Inflammatory macrophage (primary cell): Measurements from ENCODE around the gene SRPX.

Source experiments
- DNase-seq, 2 donors: peaks; one replicate each; pipeline ENCODE4 v3.0.0-alpha.2; 2020 to 2022
- total RNA-seq, 18 experiments: gene quantifications; one replicate each; lab custom pipeline; 2026; ENCODE audit warnings: mixed read lengths in 6 of 18, inconsistent platforms in 2 of 18; lab: John Stamatoyannopoulos, UW

SRPX gene, protein sequence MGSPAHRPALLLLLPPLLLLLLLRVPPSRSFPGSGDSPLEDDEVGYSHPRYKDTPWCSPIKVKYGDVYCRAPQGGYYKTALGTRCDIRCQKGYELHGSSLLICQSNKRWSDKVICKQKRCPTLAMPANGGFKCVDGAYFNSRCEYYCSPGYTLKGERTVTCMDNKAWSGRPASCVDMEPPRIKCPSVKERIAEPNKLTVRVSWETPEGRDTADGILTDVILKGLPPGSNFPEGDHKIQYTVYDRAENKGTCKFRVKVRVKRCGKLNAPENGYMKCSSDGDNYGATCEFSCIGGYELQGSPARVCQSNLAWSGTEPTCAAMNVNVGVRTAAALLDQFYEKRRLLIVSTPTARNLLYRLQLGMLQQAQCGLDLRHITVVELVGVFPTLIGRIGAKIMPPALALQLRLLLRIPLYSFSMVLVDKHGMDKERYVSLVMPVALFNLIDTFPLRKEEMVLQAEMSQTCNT
- 0 to 3.2 (median 0.37) reads per million in 18 experiments for total RNA-seq

GRCh38 chrX:38220415-38221390 is at the start of gene SRPX:
Gene SRPX (minus strand): TSS chrX:38220871. CDS start chrX:38220792, 79 bp downstream.
- no peak for DNase-seq

DNA sequence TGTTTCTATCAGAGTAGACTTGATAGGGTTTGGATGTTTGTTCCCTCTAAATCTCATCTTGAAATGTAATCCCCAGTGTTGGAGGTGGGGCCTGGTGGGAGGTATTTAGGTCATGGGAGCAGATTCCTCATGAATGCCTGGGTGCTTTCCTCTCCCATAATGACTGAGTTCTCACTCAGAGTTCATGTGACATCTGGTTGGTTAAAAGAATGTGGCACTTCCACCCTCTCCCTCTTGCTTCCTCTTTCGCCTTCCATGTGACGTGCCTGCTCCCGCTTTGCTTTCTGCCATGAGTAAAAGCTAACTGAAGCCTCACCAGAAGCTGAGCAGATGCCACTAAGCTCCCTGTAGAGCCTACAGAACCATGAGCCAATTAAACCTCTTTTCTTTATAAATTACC is 47.3 kb upstream of the SRPX start:
- DNase-seq = peak; percentile 37 to 56

- no peak for DNase-seq
Observed at GRCh38 chrX:38262715-38263620, 42.3 kb upstream of the SRPX start.

DNA sequence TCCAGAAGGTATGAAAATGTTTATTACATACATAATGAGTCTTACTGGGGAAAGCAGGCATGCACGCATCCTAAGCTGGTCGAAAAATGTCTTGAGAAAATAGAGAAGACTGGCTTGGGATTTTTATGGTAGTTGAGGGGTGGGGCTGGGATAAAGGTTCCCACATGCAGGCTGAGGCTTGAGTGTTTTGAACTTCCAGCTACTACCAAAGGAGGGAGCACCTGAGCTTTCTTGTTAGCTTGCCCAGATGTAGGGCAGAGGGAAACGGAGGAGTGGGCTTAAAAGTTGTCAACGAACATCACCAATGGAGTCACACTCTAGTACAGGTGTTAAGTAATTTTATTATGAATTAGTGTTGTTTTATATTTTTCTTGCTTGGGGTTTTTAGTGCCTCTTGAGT is 39.6 kb upstream of the SRPX start:
- peak in 1 of 2 donors; percentile 27 for DNase-seq

DNA sequence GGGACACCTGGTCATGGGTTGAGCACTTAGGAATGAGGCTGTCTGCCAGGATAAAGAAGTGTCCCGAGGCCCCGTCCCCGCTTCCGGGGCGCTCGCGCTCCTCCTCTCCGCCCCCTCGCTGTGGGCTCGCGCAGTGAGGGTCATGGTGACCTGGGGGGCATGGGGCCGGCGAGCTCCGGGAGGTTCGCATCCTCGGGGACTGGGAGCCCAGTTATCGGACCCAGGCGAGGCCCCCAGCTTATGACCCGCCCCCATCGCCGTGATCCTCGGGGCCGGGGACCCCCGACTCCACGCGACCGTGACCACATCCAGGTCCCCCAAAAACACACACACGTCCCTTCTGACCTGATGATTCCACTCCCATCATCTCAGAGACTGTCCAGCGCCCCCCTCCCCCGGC is 35.3 kb upstream of the SRPX start:
- DNase-seq = no peak

GRCh38 chrX:38249965-38250364 is 29.3 kb upstream of the SRPX start:
- DNase-seq = no peak

DNA sequence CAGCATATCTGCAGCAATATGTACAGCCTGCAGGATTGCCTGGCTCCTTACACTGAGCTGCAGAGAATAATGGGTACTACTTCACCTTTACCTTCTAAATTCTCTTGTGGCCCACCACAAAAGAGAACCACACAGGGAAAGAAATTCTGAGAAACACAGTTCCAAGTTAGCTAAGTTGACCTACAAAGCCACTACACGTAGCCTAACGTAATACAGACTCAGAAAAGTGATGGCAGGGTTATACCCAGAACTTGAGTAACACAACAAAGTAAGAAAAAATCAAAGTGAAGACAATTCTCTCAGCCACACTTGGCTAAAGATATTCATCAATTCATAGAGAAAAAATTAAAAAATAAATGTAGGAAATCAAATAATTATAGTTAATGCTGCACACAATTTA is 26.4 kb upstream of the SRPX start:
- DNase-seq = no peak

GRCh38 chrX:38240541-38240940 is 19.9 kb upstream of the SRPX start:
- DNase-seq = no peak

GRCh38 chrX:38236901-38237615 is 16.4 kb upstream of the SRPX start:
- no peak for DNase-seq

- DNase-seq = no peak
Observed at GRCh38 chrX:38233891-38234667, 13.4 kb upstream of the SRPX start.

DNA sequence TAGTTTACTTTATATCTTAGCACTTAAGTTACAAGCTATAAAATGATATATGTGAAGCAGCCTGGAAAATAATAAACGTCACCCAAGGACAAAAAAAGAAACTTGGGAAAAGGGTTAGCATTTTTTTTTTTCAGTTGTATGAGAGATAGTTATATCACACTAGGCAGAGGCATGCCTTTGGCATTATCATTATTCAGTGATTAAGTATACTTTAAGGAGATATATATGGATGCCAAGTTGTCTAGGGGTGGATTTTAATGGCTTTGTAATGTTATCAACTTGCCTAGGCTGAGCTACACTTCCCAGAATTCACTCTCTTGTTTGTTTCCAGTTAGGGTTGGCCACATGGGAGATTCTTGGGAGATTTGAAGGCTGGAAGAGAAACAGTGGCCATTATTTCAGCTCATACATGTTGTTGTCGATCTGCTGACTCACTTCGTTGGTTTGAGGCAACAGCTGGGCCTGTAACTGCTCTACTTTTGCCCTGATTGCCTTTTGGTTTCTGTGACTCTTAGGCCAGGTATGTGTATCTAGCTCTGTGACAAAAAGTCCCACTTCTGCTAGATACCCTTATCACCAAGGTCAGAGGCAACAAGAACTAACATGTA is 11.5 kb upstream of the SRPX start:
- no peak for DNase-seq

DNA sequence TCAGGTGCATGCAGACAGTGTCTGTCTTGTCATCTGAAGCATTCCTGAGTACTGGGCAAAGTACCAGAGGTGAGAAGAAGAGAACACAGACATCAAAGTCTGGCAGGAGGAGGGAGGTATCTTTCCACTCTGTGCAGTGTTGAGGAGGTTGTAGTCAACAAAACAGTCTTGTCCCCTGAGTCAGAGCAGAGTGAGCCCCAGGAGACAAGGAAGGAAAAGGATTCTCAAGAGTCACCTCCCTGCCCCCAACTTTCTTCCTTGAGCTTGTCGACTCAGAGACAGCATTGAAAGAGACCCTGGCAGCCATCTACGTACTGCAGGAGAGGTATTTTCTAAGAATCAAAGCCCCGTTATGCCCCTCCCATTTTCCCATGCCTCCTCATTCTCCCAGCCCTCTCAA is 4.4 kb upstream of the SRPX start:
- DNase-seq = no peak

DNA sequence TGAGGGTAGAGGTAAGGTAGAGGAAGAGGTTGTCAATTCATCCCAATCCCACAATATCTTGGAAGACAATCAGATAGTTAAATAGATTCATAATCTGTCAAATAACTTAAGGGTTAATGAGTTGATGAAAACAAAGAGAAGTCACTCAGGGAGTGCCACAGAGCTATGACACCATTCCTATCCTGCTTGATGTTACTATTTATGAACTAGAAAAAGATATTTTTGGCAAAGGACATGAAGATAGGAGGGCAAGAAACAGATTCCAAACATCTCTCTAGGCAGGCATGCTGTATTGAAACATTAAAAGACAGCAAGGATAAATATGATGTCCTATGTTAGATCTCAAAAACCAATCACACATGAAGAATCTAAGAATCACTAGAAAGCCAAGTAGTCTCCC is 3.5 kb upstream of the SRPX start:
- DNase-seq = no peak

DNA sequence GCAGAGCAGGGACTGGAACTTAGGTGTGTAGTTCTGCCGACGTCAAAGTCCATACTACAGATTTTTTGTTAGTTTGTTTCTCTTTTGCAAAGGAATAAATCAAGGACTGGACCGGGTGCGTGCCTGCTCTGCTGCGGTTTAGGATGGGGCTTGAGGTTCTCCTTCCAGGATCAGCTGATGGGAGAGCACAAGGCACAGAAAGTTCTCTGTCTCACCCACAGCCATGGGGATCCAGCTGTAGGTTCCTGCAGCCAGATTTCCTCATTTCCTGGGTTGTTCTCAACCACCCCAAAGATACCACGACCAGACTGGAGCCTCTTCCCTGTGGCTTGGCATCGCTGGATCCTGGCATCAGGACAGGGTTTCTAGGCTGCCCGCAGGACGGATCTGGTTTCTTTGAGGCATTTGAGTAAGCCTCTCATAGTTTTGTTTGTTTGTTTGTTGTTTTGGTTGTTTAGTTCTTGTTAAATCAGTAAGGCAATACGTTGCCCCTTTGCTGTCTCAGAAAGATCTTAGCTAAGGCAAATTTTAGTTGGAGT is 789 bp upstream of the SRPX start:
- DNase-seq = peak in 1 of 2 donors; percentile 39

- peak; percentile 26 to 45 for DNase-seq
Observed at GRCh38 chrX:38220024-38220414, 652 bp downstream of the SRPX start.

- DNase-seq = no peak
Observed at GRCh38 chrX:38216642-38217041, 4.0 kb downstream of the SRPX start.

DNA sequence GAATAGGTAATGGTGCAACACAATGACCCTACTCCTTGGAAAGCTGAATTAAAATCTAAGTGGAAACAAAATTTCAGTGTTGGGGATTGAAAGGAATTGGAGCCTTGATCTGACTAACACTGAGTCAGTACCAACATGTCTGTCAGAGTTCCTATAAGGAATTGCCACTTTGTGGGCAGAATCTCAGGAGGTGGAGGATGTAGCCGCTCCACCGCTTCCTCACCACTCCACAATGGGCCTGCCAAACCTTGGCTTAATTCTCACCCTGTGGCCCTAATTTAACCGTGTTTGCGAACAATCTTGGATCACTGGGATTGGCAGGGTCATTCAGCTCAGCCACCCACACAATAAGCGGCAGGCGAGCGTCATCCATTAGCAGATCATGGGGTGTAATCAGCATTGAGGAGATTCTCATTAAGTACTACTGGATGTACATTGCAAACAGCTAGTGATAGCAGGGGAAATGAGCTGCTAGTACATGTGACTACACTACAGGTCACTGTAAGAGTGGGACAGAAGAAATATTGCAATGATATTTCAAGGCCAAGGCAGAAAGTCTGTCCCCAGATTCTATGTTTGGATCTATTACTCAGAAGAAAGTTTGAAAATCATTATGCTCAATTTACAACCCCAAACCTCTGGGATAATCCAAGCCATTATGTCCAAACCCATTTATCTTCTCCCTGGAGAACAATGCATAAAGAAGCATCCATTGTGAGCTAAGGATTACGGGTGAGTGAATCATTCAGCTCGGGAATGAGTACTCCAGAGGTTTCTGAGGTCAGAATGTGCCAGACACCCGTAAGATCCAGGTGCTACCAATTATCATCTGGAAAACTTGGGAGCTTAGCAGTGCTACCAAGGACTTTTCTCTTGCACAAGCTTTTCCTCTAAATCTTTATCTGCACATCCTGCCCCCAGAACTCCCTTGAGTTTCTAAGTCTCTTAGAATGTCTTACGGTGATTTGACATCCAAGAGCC is 5.8 kb downstream of the SRPX start:
- no peak for DNase-seq

- no peak for DNase-seq
Observed at GRCh38 chrX:38214044-38214443, 6.6 kb downstream of the SRPX start.
